Neural progenitor cell (in vitro differentiated cells): ENCODE results near the gene TMEM225B.

Experiments
- EZH2 ChIP-seq: fragments of 200-600 bp; sonication (generic); IDR thresholded peaks from 2 replicates; pipeline ENCODE4 v1.6.1; 2017; ENCODE audit warnings: antibody characterized with exemption, mild to moderate bottlenecking, moderate library complexity
- TF ChIP-seq, protein P1 (sequence below): fragments of 200-600 bp; sonication (generic); IDR thresholded peaks from 2 replicates; pipeline ENCODE4 v1.5.1; 2017; ENCODE audit warnings: antibody characterized with exemption, mild to moderate bottlenecking

DNA sequence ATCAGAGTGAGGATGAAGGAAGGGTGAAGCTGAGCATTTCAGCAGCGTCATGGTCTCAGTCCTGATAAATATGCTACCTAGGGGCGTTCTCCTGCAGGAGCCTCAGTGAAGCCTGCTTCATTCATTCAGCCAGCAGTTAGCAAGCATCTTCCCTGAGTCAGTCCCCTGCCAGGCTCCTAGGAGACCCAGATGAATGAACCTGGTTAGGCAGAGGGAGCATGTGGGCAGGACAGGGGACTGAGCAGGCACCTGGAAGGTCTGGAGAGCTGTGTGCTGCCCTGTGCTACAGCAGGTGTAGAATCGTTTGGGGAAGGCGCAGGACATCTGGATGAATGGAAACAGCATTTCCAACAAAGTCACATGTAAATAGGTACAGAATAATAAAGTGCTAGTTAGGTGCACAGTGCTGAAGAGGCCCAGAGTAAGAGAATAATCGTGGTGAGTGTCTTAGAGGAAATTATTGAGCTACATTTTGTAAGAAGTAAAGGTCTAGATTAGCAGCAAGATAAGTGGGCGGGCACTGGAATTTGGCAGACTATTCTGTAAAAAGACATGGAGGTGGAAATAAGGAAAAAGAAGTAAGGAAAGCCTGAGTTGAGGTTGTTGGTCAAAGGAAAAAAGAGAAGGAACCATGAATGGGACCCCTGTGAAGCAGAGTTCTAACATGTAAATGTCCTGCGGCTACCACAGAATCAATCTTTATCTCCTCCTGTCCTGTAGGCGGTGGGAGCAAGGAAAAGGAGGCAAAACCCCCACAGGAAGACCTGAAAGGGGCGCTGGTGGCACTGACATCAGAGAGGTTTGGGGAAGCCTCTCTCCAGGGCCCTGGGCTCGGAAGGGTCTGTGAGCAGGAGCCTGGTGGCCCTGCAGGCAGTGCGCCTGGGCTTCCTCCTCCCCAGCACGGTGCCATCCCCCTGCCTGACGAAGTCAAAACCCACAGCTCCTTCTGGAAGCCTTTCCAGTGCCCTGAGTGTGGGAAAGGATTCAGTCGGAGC lies 30.7 kb downstream of the TMEM225B start:
- TF ChIP-seq, protein P1, sequence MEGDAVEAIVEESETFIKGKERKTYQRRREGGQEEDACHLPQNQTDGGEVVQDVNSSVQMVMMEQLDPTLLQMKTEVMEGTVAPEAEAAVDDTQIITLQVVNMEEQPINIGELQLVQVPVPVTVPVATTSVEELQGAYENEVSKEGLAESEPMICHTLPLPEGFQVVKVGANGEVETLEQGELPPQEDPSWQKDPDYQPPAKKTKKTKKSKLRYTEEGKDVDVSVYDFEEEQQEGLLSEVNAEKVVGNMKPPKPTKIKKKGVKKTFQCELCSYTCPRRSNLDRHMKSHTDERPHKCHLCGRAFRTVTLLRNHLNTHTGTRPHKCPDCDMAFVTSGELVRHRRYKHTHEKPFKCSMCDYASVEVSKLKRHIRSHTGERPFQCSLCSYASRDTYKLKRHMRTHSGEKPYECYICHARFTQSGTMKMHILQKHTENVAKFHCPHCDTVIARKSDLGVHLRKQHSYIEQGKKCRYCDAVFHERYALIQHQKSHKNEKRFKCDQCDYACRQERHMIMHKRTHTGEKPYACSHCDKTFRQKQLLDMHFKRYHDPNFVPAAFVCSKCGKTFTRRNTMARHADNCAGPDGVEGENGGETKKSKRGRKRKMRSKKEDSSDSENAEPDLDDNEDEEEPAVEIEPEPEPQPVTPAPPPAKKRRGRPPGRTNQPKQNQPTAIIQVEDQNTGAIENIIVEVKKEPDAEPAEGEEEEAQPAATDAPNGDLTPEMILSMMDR = no peak
- no peak for TF ChIP-seq EZH2
